Activated T-helper 1 cell treated with anti-CD3 and anti-CD28 coated beads, Interleukin-12 subunit alpha, Interleukin-12 subunit beta, Interleukin-2, Interleukin-4 antibody, amounts not matched to agents 30 ng/mL and 10 ng/mL and 1 ng/mL, durations not matched to agents 14 hours and 24 hours and 36 hours (primary cell): ENCODE measurements around the gene SDHA. TPM values are rescaled to one million over a fixed set of nuclear protein-coding genes. Genes with fewer than 3 reads are reported as not detected.
A peak's percentile ranks its signal among the peaks of the same experiment; 100 is the strongest.
"Not testable (repeated sequence)": the region's sequence is repeated elsewhere in the genome, so short reads cannot be mapped to it uniquely, and the experiment has no call there.

ENCODE experiments used
- DNase-seq: peaks from one replicate; pipeline ENCODE4 v3.0.0; 2021; ENCODE audit warnings: low spot score
- H3K27ac Mint-ChIP-seq: one replicate; pipeline ENCODE4 v1.8.0; 2021; ENCODE audit warnings: mild to moderate bottlenecking, mixed read lengths
- H3K27me3 Mint-ChIP-seq: one replicate; pipeline ENCODE4 v1.8.0; 2022; ENCODE audit warnings: mild to moderate bottlenecking, moderate library complexity, mixed read lengths; ENCODE audit not compliant: insufficient read depth
- H3K36me3 Mint-ChIP-seq: one replicate; pipeline ENCODE4 v1.8.0; 2021; ENCODE audit warnings: low read depth, mixed read lengths
- H3K4me1 Mint-ChIP-seq: one replicate; pipeline ENCODE4 v1.8.0; 2021; ENCODE audit warnings: low read depth, mixed read lengths
- H3K4me3 Mint-ChIP-seq: one replicate; pipeline ENCODE4 v1.8.0; 2021; ENCODE audit warnings: mild to moderate bottlenecking, moderate library complexity, mixed read lengths
- H3K9me3 Mint-ChIP-seq: one replicate; pipeline ENCODE4 v1.8.0; 2021; ENCODE audit warnings: mixed read lengths
- intact Hi-C: fragments of 100-400 bp; cut with micrococcal nuclease; formaldehyde crosslinking; loops from one replicate; pipeline ENCODE4 v1.15.1; 2024
- total RNA-seq: library from RNA; stranded (reverse); gene quantifications from 2 replicates; pipeline ENCODE4 v1.2.3, GENCODE V29; 2022

Gene SDHA
- total RNA-seq, 1 donor from 2014 or later = 135 TPM

GRCh38 chr5:297448-297847 is 79.3 kb downstream of the SDHA start:
- DNase-seq, H3K27me3 Mint-ChIP-seq, H3K4me3 Mint-ChIP-seq, H3K9me3 Mint-ChIP-seq, intact Hi-C loops: not testable (repeated sequence)
- peak overlapping the region; percentile 41 for H3K27ac Mint-ChIP-seq
- peaks cover 12% of the 10 kb centered on the region for H3K36me3 Mint-ChIP-seq
- H3K4me1 Mint-ChIP-seq = peaks cover 20% of the 10 kb centered on the region

- H3K27ac Mint-ChIP-seq, intact Hi-C loops, DNase-seq, H3K27me3 Mint-ChIP-seq, H3K4me3 Mint-ChIP-seq, H3K9me3 Mint-ChIP-seq, H3K36me3 Mint-ChIP-seq: not testable (repeated sequence)
- peaks cover 20% of the 10 kb centered on the region for H3K4me1 Mint-ChIP-seq
Observed at GRCh38 chr5:297991-298736, 80.0 kb downstream of the SDHA start.

GRCh38 chr5:298737-299125 is 80.6 kb downstream of the SDHA start:
- no peak overlapping the region for H3K4me3 Mint-ChIP-seq
- no peak for DNase-seq
- no peaks in the 10 kb centered on the region for H3K9me3 Mint-ChIP-seq
- intact Hi-C loops = no loop called here
- H3K27me3 Mint-ChIP-seq = no peaks in the 10 kb centered on the region
- peaks cover 5% of the 10 kb centered on the region for H3K36me3 Mint-ChIP-seq
- peaks cover 20% of the 10 kb centered on the region for H3K4me1 Mint-ChIP-seq
- no peak overlapping the region for H3K27ac Mint-ChIP-seq

GRCh38 chr5:299921-300320 is 81.8 kb downstream of the SDHA start:
- peaks cover 20% of the 10 kb centered on the region for H3K4me1 Mint-ChIP-seq
- H3K4me3 Mint-ChIP-seq, intact Hi-C loops, H3K27me3 Mint-ChIP-seq, H3K27ac Mint-ChIP-seq, DNase-seq, H3K36me3 Mint-ChIP-seq, H3K9me3 Mint-ChIP-seq: not testable (repeated sequence)

- H3K27ac Mint-ChIP-seq = not testable (repeated sequence)
Observed at GRCh38 chr5:300691-301435, 82.7 kb downstream of the SDHA start.

GRCh38 chr5:302416-302815 is 84.3 kb downstream of the SDHA start:
- H3K27ac Mint-ChIP-seq, H3K36me3 Mint-ChIP-seq, intact Hi-C loops, H3K4me1 Mint-ChIP-seq, H3K27me3 Mint-ChIP-seq, H3K9me3 Mint-ChIP-seq, DNase-seq, H3K4me3 Mint-ChIP-seq: not testable (repeated sequence)

More at GRCh38 chr5:300691-301435, 82.7 kb downstream of the SDHA start:
- H3K27me3 Mint-ChIP-seq, intact Hi-C loops, H3K9me3 Mint-ChIP-seq, H3K36me3 Mint-ChIP-seq, H3K4me3 Mint-ChIP-seq, DNase-seq: not testable (repeated sequence)
- peaks cover 19% of the 10 kb centered on the region for H3K4me1 Mint-ChIP-seq

- no peaks in the 10 kb centered on the region for H3K27me3 Mint-ChIP-seq
- no peaks in the 10 kb centered on the region for H3K4me1 Mint-ChIP-seq
- H3K27ac Mint-ChIP-seq = no peak overlapping the region
- H3K9me3 Mint-ChIP-seq = no peaks in the 10 kb centered on the region
- no peak overlapping the region for H3K4me3 Mint-ChIP-seq
- intact Hi-C loops = no loop called here
- DNase-seq = no peak
- peaks cover 8% of the 10 kb centered on the region for H3K36me3 Mint-ChIP-seq
Observed at GRCh38 chr5:302966-303365, 84.8 kb downstream of the SDHA start.

GRCh38 chr5:303741-304140 is 85.6 kb downstream of the SDHA start:
- intact Hi-C loops, H3K4me3 Mint-ChIP-seq, H3K9me3 Mint-ChIP-seq, DNase-seq, H3K27me3 Mint-ChIP-seq, H3K4me1 Mint-ChIP-seq, H3K36me3 Mint-ChIP-seq, H3K27ac Mint-ChIP-seq: not testable (repeated sequence)

- intact Hi-C loops = no loop called here
- H3K27ac Mint-ChIP-seq = no peak overlapping the region
- H3K9me3 Mint-ChIP-seq = no peaks in the 10 kb centered on the region
- no peaks in the 10 kb centered on the region for H3K4me1 Mint-ChIP-seq
- no peak overlapping the region for H3K4me3 Mint-ChIP-seq
- no peak for DNase-seq
- peaks cover 8% of the 10 kb centered on the region for H3K36me3 Mint-ChIP-seq
- H3K27me3 Mint-ChIP-seq = no peaks in the 10 kb centered on the region
Observed at GRCh38 chr5:305050-305449, 86.9 kb downstream of the SDHA start.

GRCh38 chr5:305459-305858 is 87.3 kb downstream of the SDHA start:
- Mint-ChIP-seq H3K27ac (no peak overlapping the region), H3K4me1 (no peaks in the 10 kb centered on the region), H3K9me3 (no peaks in the 10 kb centered on the region), H3K27me3 (no peaks in the 10 kb centered on the region), H3K4me3 (no peak overlapping the region), H3K36me3 (peaks cover 8% of the 10 kb centered on the region)
- DNase-seq = no peak
- intact Hi-C loops = no loop called here

- Mint-ChIP-seq H3K27ac (no peak overlapping the region), H3K4me1 (no peaks in the 10 kb centered on the region), H3K4me3 (no peak overlapping the region), H3K9me3 (no peaks in the 10 kb centered on the region), H3K27me3 (no peaks in the 10 kb centered on the region), H3K36me3 (peaks cover 8% of the 10 kb centered on the region)
- no peak for DNase-seq
- intact Hi-C loops = no loop called here
Observed at GRCh38 chr5:306011-306805, 88.1 kb downstream of the SDHA start.
